GM19043 (cell line): Measurements from ENCODE around the gene TBC1D12.

Experiments
- ATAC-seq: cut with Tn5 transposase; IDR thresholded peaks from one replicate; pipeline ENCODE4 v1.9.1; 2021; ENCODE audit warnings: low read depth; ENCODE audit not compliant: unreplicated experiment

The TBC1D12 gene

GRCh38 chr10:94443047-94443446 lies 40.7 kb downstream of the TBC1D12 start:
- no peak for ATAC-seq

- ATAC-seq, result no peak
Measured at GRCh38 chr10:94443549-94443948, 41.2 kb downstream of the TBC1D12 start.

- ATAC-seq, result no peak
Measured at GRCh38 chr10:94450782-94451181, 48.4 kb downstream of the TBC1D12 start.

- no peak for ATAC-seq
Measured at GRCh38 chr10:94451883-94452519, 49.7 kb downstream of the TBC1D12 start.

- ATAC-seq, result no peak
Measured at GRCh38 chr10:94456942-94457341, 54.6 kb downstream of the TBC1D12 start.

- no peak for ATAC-seq
Measured at GRCh38 chr10:94459385-94459784, 57.0 kb downstream of the TBC1D12 start.

- ATAC-seq, result no peak
Measured at GRCh38 chr10:94461503-94461902, 59.2 kb downstream of the TBC1D12 start.

GRCh38 chr10:94462130-94462529 lies 59.8 kb downstream of the TBC1D12 start:
- ATAC-seq, result no peak

- no peak for ATAC-seq
Measured at GRCh38 chr10:94465684-94466083, 63.3 kb downstream of the TBC1D12 start.

- no peak for ATAC-seq
Measured at GRCh38 chr10:94481410-94481809, 79.1 kb downstream of the TBC1D12 start.

GRCh38 chr10:94483970-94484369 lies 81.6 kb downstream of the TBC1D12 start:
- ATAC-seq, result no peak

GRCh38 chr10:94485094-94485493 lies 82.8 kb downstream of the TBC1D12 start:
- no peak for ATAC-seq

- no peak for ATAC-seq
Measured at GRCh38 chr10:94487575-94487974, 85.2 kb downstream of the TBC1D12 start.

- no peak for ATAC-seq
Measured at GRCh38 chr10:94489107-94489506, 86.8 kb downstream of the TBC1D12 start.

- no peak for ATAC-seq
Measured at GRCh38 chr10:94489976-94490788, 87.8 kb downstream of the TBC1D12 start.

- no peak for ATAC-seq
Measured at GRCh38 chr10:94490789-94491039, 88.4 kb downstream of the TBC1D12 start.

- ATAC-seq, result no peak
Measured at GRCh38 chr10:94493463-94493862, 91.1 kb downstream of the TBC1D12 start.

- ATAC-seq, result no peak
Measured at GRCh38 chr10:94496010-94496409, 93.7 kb downstream of the TBC1D12 start.

- ATAC-seq, result no peak
Measured at GRCh38 chr10:94496646-94497045, 94.3 kb downstream of the TBC1D12 start.

- no peak for ATAC-seq
Measured at GRCh38 chr10:94500063-94500462, 97.7 kb downstream of the TBC1D12 start.

- ATAC-seq, result no peak
Measured at GRCh38 chr10:94521276-94522250, 119.2 kb downstream of the TBC1D12 start.
